COR-L47 (cell line): Measurements from ENCODE around the gene HIVEP1.

Experiments
- DNase-seq: peaks from one replicate; lab custom pipeline; 2025; lab: John Stamatoyannopoulos, UW

HIVEP1 gene

GRCh38 chr6:12189150-12189549 is 177.0 kb downstream of the HIVEP1 start:
- no peak for DNase-seq

DNA sequence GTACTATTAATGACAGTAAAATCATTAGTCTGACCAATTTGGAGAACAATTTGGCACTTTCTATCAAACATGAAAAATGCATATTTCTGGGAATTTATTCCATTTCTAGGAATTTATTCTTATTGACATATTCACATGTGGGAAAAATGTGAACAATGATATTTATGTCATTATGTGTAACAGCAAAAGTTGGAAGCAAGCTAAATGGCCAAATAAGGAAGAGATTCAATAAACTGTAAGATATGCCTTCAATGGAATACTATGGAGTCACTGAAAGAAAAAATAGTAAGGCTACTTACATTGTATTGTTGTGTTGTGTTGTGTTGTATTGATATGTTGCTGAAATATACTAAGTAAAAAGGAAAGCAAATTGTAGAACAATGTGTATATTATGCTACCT is 177.5 kb downstream of the HIVEP1 start:
- DNase-seq: no peak

DNA sequence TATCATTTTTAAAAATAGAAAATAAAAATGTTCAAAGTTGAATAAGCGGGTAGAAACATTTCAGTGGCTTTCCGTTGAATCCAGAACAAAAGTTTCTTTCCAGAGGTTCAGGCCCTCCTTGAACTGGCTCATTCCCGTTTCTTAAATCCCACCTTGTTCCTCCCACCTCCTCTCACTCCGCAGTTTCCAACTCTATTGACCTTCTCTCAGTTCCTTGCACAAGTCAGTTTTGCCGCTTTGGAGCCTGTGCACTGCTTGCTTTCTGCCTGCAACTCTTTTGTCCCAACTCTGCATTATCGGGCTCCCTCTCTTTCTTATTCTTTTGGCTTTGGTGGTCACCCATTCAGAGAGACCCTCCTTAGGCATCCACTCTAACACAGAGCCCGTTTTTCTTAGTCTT is 178.1 kb downstream of the HIVEP1 start:
- no peak for DNase-seq

DNA sequence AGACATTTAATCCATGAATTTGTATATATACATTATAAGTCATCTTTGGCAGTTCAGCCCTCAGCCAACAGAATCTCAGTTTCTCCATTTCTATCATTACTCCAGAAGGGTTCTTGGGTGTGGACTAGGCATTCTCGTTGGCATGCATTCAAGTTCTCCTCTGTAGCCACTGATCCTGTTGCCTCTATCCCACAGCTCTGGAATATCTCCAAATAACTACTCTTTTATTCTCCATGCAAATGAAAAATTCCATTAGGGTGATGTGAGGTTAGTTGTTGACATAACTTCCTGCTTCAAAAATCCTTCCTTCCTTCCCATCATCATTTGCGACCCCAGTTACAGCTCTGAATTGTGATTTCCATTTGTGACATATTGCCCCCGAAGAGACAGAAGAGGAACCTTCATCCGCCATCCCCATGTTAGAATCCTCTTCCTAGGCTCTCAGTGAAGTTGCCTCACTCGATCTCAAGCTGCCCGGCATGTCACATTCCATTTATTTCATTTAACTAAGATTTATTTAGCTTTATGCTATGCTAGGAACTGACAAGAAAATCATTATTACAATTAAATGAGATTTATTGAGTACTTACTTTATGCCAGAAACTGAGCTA is 184.3 kb downstream of the HIVEP1 start:
- DNase-seq: no peak

GRCh38 chr6:12198851-12199250 is 186.7 kb downstream of the HIVEP1 start:
- DNase-seq: no peak

GRCh38 chr6:12200015-12200564 is 188.0 kb downstream of the HIVEP1 start:
- no peak for DNase-seq

- no peak for DNase-seq
Measured at GRCh38 chr6:12200761-12201160, 188.6 kb downstream of the HIVEP1 start.

DNA sequence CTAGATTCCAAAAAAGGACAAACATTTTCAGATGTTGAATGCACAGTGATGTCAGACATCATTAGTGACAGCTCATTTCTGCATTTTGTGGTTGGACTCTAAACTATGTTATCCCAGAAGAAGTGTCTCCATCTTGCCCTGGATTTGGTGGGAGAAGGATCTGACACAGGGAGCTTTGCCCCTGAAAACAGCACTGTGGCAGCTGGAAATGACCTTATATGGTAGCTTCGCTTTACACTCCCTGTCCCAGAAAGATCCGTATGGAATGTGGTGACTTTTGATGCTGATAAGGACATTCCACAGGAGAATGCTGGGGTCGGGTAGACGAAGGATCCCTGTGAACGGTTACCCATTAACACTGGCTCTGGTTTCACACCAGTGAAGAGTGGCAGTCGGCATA is 190.9 kb downstream of the HIVEP1 start:
- DNase-seq: no peak

DNA sequence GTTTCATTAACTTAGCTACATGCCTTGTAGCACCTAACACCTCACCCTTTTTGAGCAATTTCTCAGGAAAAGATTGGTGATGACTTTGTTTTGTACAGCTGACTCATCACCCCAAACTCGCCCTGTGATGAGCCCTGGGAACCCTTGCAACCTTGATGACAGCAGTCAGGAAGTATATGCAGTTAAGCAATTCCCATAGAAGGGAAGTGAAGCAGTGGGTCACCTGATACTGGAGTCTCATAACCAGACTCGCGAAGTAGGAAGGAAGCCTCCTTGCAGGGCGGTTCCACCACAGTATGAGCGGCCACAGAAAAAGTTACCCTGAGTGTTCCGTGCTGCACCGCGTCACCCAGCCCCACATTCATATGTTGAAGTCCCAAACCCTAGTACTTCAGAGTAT is 196.1 kb downstream of the HIVEP1 start:
- DNase-seq: no peak

DNA sequence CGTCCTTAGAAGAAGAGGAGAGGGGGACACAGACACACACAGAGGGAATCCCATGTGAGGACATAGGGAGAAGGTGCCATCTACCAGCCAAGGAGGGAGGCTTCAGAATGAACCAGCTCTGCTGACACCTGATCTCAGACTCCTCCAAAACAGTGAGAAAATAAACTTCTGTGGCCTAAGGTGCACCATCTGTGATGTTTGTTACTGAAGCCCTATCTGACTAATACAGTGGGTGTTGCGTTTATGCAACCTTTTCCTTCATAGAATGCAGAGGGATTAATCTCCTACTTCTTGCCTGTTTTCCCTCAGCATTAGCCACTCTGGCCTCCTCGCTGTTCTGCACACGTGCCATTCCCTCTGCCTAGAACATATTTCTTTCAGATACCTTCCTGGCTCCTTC is 196.6 kb downstream of the HIVEP1 start:
- DNase-seq: no peak
